IMR-90 (cell line): ENCODE measurements around the gene VILL.

ENCODE experiments used
- BHLHE40 ChIP-seq: fragments of 150-350 bp; IDR thresholded peaks from 2 replicates; pipeline ENCODE4 v1.6.1; 2016; ENCODE audit warnings: mild to moderate bottlenecking, low read depth, low read length
- CEBPB ChIP-seq: IDR thresholded peaks from 2 replicates; pipeline ENCODE4 v1.6.1; 2012; ENCODE audit warnings: low read depth, low read length, improper control_type of control experiment
- CHD1 ChIP-seq: IDR thresholded peaks from 2 replicates; pipeline ENCODE4 v1.6.1; 2012; ENCODE audit warnings: low read depth, low read length, improper control_type of control experiment
- MAFK ChIP-seq: IDR thresholded peaks from 2 replicates; pipeline ENCODE4 v1.6.1; 2012; ENCODE audit warnings: low read depth, low read length, improper control_type of control experiment
- MAZ ChIP-seq: IDR thresholded peaks from 2 replicates; pipeline ENCODE4 v1.6.1; 2012; ENCODE audit warnings: low read depth, mild to moderate bottlenecking, low read length, improper control_type of control experiment, moderate library complexity, borderline replicate concordance
- MXI1 ChIP-seq: IDR thresholded peaks from 2 replicates; pipeline ENCODE4 v1.6.1; 2012; ENCODE audit warnings: low read depth, mild to moderate bottlenecking, low read length, moderate library complexity, borderline replicate concordance
- POLR2A ChIP-seq: IDR thresholded peaks from 2 replicates; pipeline ENCODE4 v1.6.1; 2012; ENCODE audit warnings: mild to moderate bottlenecking, low read depth, low read length
- RAD21 ChIP-seq: IDR thresholded peaks from 2 replicates; pipeline ENCODE4 v1.6.1; 2012; ENCODE audit warnings: low read length, improper control_type of control experiment
- RFX5 ChIP-seq: IDR thresholded peaks from 2 replicates; pipeline ENCODE4 v1.8.0; 2012; ENCODE audit warnings: low read depth, mild to moderate bottlenecking, low read length, moderate library complexity
- SMC3 ChIP-seq: fragments of 150-350 bp; IDR thresholded peaks from 2 replicates; pipeline ENCODE4 v1.6.1; 2016; ENCODE audit warnings: low read depth, mild to moderate bottlenecking, antibody characterized with exemption, low read length, moderate library complexity
- TF ChIP-seq, protein P1 (sequence below): conservative IDR thresholded peaks from 2 replicates; pipeline ENCODE4 v1.5.1; 2012; ENCODE audit warnings: mild to moderate bottlenecking, low read depth, low read length, improper control_type of control experiment

DNA sequence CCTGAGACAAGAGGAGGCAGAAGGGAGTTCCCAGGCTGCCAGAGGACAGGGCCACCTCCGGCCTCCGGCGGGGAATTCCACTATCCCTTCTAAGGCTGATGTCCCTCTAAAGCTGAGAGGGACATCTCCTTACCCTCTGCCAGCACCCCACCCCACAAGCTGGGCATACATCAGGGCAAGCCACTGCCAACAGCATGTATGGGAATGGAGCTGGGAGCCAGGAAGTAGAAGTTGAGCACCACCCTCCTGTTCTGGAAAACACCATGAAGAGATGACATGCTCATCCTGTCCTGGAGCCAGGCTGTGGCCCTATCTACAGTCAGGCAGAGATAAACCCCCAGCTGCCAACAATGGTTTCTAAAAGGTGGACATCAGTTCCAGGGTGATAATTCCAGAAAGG lies 31.7 kb downstream of the VILL start:
- TF ChIP-seq BHLHE40 (no peak), RFX5 (no peak), SMC3 (no peak), RAD21 (no peak), MAFK (no peak), CEBPB (no peak), POLR2A (no peak), CHD1 (no peak), MAZ (no peak), MXI1 (no peak)
- TF ChIP-seq, protein P1, sequence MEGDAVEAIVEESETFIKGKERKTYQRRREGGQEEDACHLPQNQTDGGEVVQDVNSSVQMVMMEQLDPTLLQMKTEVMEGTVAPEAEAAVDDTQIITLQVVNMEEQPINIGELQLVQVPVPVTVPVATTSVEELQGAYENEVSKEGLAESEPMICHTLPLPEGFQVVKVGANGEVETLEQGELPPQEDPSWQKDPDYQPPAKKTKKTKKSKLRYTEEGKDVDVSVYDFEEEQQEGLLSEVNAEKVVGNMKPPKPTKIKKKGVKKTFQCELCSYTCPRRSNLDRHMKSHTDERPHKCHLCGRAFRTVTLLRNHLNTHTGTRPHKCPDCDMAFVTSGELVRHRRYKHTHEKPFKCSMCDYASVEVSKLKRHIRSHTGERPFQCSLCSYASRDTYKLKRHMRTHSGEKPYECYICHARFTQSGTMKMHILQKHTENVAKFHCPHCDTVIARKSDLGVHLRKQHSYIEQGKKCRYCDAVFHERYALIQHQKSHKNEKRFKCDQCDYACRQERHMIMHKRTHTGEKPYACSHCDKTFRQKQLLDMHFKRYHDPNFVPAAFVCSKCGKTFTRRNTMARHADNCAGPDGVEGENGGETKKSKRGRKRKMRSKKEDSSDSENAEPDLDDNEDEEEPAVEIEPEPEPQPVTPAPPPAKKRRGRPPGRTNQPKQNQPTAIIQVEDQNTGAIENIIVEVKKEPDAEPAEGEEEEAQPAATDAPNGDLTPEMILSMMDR = no peak
